HG03558 (cell line): ENCODE results near the gene IGSF23.
"Not testable (repeated sequence)": the region's sequence is repeated elsewhere in the genome, so short reads cannot be mapped to it uniquely, and the experiment has no call there.

Source experiments
- ATAC-seq: cut with Tn5 transposase; IDR thresholded peaks from one replicate; pipeline ENCODE4 v1.9.1; 2021; ENCODE audit warnings: moderate number of reproducible peaks; ENCODE audit not compliant: unreplicated experiment; ENCODE audit errors: extremely low read depth

The IGSF23 gene

GRCh38 chr19:44585371-44586133 is 27.8 kb upstream of the IGSF23 start:
- ATAC-seq: no peak

DNA sequence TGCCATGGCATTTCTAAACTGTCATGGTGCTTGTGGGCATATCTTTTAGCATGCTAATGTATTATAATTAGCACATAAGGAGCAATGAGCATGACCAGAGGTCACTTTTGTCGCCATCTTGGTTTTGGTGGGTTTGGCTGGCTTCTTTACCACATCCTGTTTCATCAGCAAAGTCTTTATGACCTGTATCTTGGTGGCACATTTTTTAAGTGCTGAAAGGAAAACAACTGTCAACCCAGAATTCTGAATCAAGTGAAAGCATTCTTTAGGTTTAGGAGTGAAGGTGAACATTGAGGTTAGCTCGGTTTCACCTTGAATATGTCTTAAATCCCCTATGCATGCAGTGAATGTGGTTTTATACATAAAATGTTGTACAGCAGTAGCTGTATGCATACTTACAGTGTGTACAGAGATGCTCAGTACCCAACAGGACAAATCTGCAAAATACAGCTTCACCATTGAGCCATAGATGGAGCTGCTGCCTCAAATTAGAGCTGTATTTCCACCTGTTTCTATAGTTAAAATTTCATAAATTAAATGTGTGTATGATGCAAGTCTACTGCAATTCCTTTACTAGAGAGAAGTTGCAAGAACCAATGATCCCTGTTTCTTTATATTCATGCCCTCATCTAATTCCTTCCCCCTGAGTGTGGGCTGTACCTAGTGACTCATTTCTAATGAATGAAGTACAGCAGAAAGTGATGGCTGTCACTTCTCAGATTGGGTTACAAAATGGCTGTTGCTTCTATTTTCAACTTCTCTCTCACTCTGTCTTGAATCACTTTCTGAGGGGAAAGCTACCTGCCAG is 25.2 kb upstream of the IGSF23 start:
- no peak for ATAC-seq

DNA sequence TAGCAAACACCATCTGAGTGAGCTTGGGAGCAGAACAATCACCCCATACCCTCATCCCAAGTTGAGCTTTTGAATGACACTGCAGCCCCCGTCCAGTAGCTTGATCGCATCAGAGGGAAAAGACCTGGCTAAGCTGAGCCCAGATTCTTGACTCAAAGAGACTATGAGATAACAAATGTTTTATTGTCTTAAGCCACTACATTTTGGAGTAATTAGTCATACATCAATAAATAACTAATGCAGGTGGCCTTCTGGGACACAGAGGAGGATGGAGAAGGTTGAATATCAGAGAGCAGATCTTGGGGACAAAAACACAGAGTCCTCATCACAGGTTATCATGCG is 24.6 kb upstream of the IGSF23 start:
- no peak for ATAC-seq

GRCh38 chr19:44590245-44591059 is 22.9 kb upstream of the IGSF23 start:
- no peak for ATAC-seq

DNA sequence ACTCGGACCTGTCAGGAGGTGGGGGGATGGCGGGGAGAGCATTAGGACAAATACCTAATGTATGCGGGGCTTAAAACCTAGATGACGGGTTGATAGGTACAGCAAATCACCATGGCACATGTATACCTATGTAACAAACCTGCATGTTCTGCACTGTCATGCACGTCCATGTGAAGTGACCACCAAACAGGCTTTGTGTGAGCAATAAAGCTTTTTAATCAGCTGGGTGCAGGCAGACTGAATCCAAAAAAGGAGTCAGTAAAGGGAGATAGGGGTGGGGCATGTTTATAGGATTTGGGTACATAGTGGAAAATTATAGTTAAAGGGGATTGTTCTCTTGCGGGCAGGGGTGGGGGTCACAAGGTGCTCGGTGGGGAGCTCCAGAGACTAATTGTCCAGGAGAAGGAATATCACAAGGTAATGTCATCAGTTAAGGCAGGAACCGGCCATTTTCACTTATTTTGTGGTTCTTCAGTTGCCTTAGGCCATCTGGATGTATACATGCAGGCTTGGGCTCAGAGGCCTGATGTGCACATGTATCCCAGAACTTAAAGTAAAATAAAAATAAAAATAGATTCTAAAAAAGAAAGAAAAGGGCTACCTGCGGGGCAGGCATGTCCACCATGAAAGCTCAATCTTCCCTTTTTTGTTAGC is 21.9 kb upstream of the IGSF23 start:
- not testable (repeated sequence) for ATAC-seq

DNA sequence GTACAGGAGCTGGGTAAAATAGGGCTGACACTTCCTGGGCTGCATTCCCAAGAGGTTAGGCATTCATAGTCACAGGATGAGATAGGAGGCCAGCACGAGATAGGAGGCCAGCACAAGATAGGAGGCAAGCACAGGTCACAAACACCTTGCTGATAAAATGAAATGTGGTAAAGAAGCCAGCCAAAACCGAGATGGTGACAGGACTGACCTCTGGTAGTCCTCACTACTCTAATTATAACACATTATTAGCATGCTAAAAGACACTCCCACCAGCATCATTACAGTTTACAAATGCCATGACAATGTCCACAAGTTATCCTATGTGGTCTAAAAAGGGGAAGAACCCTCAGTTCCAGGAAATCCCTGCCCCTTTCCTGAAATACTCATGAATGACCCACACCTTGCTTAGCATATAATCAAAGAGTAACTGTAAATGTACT is 20.9 kb upstream of the IGSF23 start:
- ATAC-seq: no peak

DNA sequence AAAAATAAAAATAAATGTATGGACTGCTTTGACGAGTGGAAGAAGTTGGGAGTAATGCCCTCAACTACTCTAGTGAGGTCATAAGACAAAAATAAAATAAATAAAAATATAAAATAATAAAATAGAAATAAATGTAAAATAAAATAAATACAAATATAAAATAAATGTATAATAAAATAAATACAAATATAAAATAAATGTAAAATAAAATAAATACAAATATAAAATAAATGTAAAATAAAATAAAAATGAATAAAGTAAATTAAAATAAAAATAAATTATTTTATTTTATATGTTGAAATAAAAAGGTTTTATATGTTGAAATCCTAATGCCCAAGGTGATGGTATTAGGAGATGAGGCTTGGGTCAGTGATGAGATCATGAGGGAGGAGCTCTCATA is 20.1 kb upstream of the IGSF23 start:
- ATAC-seq: no peak

GRCh38 chr19:44593866-44594266 is 19.5 kb upstream of the IGSF23 start:
- not testable (repeated sequence) for ATAC-seq

DNA sequence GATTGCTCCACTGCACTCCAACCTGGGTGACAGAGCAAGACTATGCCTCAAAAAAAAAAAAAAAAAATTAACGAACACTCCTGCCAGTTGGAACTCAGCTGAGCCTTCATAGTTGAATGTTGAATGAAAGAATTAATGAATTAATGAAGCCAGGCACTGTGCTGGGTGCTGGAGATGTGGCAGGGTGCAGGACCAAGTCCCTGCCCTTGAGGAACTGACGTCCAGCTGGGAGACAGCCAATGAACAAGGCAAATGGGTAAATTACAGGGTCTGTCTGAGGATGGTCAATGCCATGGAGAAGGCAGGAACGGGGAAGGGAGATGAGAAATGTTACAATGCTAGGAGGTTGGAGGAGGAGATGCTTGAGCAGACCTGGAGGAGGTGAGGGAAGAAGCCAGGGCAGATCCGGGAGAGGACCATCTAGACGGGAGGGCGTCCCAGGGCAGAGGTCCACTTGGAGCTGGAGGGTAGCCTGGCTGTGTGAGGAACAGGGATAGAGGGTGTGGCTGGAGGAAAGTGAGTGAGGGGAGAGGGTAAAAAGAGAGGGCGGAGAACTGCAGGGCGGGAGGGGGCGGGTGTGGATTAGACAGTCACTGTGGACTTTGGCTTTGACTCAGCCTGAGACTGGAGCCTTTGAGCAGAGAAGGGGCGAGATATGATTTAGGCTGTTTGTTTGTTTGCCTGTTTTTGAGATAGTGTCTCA is 16.8 kb upstream of the IGSF23 start:
- no peak for ATAC-seq

- ATAC-seq: no peak
Observed at GRCh38 chr19:44597131-44597491, 16.3 kb upstream of the IGSF23 start.

GRCh38 chr19:44598355-44598754 is 15.0 kb upstream of the IGSF23 start:
- no peak for ATAC-seq

GRCh38 chr19:44598880-44599279 is 14.5 kb upstream of the IGSF23 start:
- no peak for ATAC-seq

- ATAC-seq: no peak
Observed at GRCh38 chr19:44600466-44600865, 12.9 kb upstream of the IGSF23 start.

GRCh38 chr19:44602081-44602480 is 11.3 kb upstream of the IGSF23 start:
- no peak for ATAC-seq

DNA sequence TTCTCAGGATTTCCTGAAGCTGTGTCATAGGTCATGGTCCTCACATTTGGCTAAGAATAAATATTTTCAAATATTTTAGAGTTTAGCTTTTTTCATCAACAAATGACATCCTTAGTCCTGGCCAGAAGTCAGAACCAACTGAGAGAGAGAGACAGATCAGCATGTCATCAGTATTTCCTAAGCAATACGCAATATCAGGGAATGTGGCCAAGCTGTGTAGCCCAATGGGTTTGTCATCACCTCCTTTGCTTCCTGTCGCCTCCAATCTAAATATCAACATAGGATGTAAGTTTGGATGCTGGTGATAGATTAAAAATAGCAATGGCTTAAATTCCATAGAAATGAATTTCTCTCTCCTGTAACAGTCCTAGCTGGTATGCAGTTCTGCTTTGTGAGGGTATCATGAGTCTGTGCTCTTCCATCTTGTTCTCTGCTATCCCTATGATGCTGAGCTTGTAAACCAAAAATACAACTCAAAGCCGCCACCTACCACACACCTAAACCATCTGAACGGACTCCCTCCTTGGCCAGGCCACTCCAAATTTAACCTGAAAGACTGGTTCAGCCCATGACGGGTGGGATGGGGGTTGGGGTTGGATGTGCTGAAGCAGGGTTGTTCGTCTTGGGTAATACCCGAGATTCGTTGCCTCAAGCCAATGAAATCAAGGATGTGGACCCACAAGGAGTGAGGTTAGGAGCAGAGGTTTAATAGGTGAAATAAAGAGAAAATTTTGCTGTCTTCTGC is 10.0 kb upstream of the IGSF23 start:
- ATAC-seq: no peak

- ATAC-seq: no peak
Observed at GRCh38 chr19:44604241-44604640, 9.1 kb upstream of the IGSF23 start.

DNA sequence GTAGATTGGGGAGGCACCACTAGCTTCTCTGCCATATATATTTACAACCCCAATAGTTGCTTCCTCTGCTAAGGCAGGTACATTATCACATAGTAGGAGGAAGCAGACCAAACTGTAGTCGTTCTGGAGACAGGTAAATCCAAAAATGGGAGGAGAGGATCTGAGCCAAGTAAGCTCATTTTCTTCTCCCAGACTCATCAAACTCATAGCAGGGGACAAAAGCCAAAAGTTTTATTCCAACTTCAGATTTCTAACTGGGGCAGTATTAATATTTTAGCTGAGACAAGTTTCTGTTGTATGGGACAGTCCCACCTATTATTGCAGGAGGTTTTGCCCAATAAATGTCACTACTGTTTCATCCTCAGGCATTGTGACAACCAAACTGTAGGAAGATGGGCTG is 7.8 kb upstream of the IGSF23 start:
- ATAC-seq: no peak

GRCh38 chr19:44607049-44607448 is 6.3 kb upstream of the IGSF23 start:
- no peak for ATAC-seq

DNA sequence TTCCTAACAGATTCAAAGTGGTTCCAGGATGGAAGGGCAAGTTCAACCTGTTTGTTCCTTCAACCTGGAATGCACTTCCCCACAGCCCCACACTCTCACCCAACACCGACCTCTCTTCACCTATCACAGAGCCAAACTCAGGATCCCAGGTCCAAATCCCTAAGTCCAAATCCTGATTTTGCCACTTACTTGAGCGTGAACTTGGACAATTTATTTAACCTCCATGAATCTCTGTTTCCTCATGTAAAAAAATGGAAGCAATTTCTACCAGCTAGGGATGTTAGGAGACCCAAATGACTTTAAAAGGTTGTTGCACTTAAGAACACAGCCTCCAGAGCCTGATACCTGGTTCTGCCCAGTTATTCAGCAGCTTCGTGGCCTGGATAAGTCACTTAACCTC is 5.4 kb upstream of the IGSF23 start:
- no peak for ATAC-seq
